GM06990 (cell line): ENCODE measurements around the gene FGF6.

Experiments
- DNase-seq: peaks from one replicate; pipeline ENCODE4 v3.0.0-alpha.2; 2011; ENCODE audit not compliant: insufficient read length; ENCODE audit errors: extremely low read depth
- H3K27me3 ChIP-seq: replicated peaks from 2 replicates; pipeline ENCODE4 v1.6.0; 2011; ENCODE audit warnings: low read length; ENCODE audit not compliant: control insufficient read depth, insufficient read depth
- H3K36me3 ChIP-seq: 2 replicates; pipeline ENCODE4 v1.5.1; 2011; ENCODE audit warnings: low read length; ENCODE audit not compliant: control insufficient read depth, insufficient read depth
- H3K4me3 ChIP-seq: replicated peaks from 2 replicates; pipeline ENCODE4 v1.5.1; 2011; ENCODE audit warnings: low read depth, mild to moderate bottlenecking, control low read depth, low read length
- TF ChIP-seq, protein P1 (sequence below): IDR thresholded peaks from 2 replicates; pipeline ENCODE4 v1.5.1; 2011; ENCODE audit warnings: low read length, control low read depth, mild to moderate bottlenecking, inconsistent platforms; ENCODE audit not compliant: insufficient read depth, poor library complexity, severe bottlenecking

Gene FGF6

DNA sequence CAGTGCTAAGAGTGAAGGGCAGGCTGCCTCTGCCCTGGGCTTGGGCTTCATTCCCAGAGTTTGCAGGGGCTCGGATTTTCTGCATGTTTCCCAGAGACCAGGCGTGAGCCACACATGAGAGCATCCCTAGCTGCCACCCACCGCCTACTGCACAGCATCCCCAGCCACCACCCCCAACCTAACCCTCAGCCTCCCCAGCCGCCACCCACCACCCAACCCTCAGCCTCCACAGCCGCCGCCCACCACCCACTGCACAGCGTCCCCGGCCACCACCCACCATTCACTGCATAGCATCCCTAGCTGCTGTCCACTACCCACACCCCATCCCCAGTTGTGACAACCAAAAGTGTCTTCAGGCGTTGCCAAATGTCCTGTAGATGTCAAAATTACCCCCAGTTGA is 22.6 kb downstream of the FGF6 start:
- no peak for DNase-seq
- H3K27me3 ChIP-seq = no peaks in the 10 kb centered on the region
- H3K4me3 ChIP-seq = no peak overlapping the region
- TF ChIP-seq, protein P1, sequence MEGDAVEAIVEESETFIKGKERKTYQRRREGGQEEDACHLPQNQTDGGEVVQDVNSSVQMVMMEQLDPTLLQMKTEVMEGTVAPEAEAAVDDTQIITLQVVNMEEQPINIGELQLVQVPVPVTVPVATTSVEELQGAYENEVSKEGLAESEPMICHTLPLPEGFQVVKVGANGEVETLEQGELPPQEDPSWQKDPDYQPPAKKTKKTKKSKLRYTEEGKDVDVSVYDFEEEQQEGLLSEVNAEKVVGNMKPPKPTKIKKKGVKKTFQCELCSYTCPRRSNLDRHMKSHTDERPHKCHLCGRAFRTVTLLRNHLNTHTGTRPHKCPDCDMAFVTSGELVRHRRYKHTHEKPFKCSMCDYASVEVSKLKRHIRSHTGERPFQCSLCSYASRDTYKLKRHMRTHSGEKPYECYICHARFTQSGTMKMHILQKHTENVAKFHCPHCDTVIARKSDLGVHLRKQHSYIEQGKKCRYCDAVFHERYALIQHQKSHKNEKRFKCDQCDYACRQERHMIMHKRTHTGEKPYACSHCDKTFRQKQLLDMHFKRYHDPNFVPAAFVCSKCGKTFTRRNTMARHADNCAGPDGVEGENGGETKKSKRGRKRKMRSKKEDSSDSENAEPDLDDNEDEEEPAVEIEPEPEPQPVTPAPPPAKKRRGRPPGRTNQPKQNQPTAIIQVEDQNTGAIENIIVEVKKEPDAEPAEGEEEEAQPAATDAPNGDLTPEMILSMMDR = no peak
- H3K36me3 ChIP-seq = no peaks in the 10 kb centered on the region

DNA sequence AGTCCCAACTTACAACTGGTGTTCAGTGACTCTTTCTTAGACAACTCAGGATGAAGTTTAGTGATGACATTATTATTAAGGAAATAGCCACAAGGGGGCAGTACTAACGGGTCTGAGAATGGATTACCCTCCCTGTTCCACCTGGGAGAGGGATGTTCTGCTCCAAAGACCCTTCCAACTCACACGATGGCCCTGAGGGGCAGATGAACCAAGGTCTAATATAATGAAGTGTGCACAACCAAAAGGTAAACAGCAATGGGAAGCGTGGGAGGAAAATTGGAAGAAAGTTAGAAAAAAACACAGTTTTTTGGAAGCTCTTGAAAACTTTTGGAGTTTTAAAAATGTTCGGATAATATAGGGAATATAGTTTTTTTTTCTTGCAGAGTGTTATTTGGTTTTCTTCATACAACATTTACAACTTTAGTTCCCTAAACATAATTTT is 24.0 kb downstream of the FGF6 start:
- Histone ChIP-seq H3K36me3 (no peaks in the 10 kb centered on the region), H3K4me3 (no peak overlapping the region), H3K27me3 (no peaks in the 10 kb centered on the region; the same call in 1 of the 2 replicates)
- DNase-seq = no peak
- TF ChIP-seq, protein P1 = peak; percentile 56

DNA sequence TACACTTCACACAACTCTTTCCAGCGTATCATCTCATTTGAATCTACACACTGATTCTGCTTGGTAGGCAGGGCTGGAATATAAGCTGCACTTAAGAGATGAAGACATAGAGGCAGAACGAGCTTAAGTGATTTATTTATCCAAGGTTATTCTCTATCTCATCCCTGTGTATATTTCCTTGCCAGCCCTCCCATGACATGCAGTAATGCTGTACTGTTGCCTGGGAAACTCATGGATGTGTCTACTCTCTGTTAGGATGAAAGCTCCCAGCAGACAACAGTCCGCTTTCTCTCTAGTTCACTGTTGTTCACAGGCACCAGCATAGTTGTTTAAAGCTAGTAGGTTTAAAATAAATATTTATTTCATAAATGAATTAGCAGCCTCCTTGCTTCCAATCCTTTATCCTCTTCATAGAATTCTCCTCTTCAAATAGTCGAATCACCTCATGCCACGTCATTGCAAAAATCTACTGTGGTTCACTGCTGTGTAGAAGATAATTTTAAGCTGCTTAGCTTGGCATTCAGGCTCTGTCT is 25.4 kb downstream of the FGF6 start:
- no peak overlapping the region for H3K4me3 ChIP-seq
- H3K27me3 ChIP-seq = peaks cover under 1% of the 10 kb centered on the region
- no peaks in the 10 kb centered on the region for H3K36me3 ChIP-seq
- TF ChIP-seq, protein P1 = no peak
- no peak for DNase-seq

DNA sequence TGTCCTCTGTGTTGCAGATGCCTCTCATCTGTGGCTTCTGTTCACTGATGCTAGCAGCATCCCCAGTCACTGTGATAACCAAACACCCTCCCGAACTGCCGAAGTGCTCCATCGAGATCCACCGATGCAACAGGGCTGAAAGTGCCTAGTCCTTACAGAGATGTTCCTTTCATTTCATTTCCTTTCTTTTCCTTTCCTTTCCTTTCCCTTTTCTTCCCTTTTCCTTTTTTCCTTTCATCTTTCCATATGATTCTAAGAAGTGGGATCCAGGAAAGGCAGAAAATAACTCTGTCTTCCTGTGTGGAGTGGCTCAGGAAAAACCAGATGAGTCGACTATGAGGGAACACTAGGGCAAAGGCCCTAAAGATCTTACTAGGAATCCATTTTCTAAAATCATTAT is 26.7 kb downstream of the FGF6 start:
- Histone ChIP-seq H3K4me3 (no peak overlapping the region), H3K36me3 (no peaks in the 10 kb centered on the region), H3K27me3 (peaks cover 1% of the 10 kb centered on the region)
- TF ChIP-seq, protein P1 = no peak
- DNase-seq = no peak

DNA sequence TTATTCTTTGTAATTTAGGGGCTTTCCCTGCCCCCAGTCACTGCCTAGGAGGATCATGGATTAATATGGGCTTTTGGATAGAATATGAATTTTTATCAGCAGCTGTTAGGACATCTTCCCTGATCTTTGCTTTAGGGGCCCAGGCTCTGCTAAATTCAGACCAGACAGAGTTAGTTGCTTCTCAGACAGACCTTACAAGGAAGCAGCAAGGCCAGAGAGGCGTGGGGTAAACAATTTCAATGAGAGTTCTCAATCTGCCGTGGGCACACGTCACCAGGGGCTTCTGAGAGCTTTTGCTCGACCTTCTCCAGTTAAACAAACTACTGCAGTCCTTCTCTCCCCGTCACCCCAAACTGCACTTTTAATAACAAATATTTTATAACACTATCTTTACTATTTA is 27.7 kb downstream of the FGF6 start:
- Histone ChIP-seq H3K27me3 (peaks cover 1% of the 10 kb centered on the region), H3K36me3 (no peaks in the 10 kb centered on the region), H3K4me3 (no peak overlapping the region)
- DNase-seq = no peak
- TF ChIP-seq, protein P1 = no peak

DNA sequence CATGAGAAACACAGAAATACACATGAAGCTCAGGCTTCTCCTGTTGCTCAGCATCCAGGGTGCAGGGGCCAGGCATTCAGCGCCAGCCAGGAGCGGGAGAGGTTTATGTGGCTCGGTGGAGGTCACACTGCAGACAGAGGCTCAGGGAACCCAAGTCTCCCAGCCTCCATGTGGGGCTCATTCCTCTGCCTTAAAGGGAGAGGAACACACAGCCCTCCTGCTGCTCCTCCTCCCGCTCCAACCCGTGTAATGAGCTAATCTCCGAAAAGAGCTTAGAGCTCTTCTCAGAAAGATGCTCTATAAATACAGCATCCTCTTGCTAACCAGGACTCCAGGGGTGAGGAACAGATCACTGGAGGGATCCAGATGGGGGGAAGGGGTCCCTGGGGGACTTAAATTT is 28.2 kb downstream of the FGF6 start:
- H3K4me3 ChIP-seq = no peak overlapping the region
- H3K36me3 ChIP-seq = no peaks in the 10 kb centered on the region
- TF ChIP-seq, protein P1 = no peak
- no peak for DNase-seq
- H3K27me3 ChIP-seq = peaks cover 1% of the 10 kb centered on the region
